ENCODE results near the gene IFITM5. TPM values are rescaled to one million over a fixed set of nuclear protein-coding genes. Genes with fewer than 3 reads are reported as not detected.
"Not testable (repeated sequence)": the region's sequence is repeated elsewhere in the genome, so short reads cannot be mapped to it uniquely, and the experiment has no call there.

IFITM5 gene
- total and polyA plus RNA-seq, 2 of the 8 experiments (the other 6 are each of a cell fraction or from before 2014, with no cell fraction given): not detected

- TF ChIP-seq SAP30 (IDR thresholded peaks at IDR 0.05; ENCODE audit: insufficient read depth, insufficient replicate concordance, low read length): no peak
- no peak for TF ChIP-seq EP300 (IDR thresholded peaks at IDR 0.05; ENCODE audit: borderline replicate concordance in 1 of 2, low read depth in 2 of 2, low read length in 2 of 2)
- TF ChIP-seq, protein P1, sequence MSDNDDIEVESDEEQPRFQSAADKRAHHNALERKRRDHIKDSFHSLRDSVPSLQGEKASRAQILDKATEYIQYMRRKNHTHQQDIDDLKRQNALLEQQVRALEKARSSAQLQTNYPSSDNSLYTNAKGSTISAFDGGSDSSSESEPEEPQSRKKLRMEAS (IDR thresholded peaks at IDR 0.05): peak; percentile 92
- TF ChIP-seq GABPA (IDR thresholded peaks at IDR 0.05; ENCODE audit: borderline replicate concordance, insufficient read depth, low read length): no peak
Observed at GRCh38 chr11:287821-288477, 11.4 kb downstream of the IFITM5 start (continued).

GRCh38 chr11:286977-287820 is 12.1 kb downstream of the IFITM5 start:
- peak overlapping the region; percentile 48 for H3K18ac ChIP-seq (ENCODE audit: extremely low read depth, low read length)
- peak overlapping the region; percentile 72; the same call in 1 of the 2 replicates for H2BK20ac ChIP-seq (ENCODE audit: low read length)
- H2BK120ac ChIP-seq (replicated peaks; ENCODE audit: low read depth, low read length); H3K27ac ChIP-seq (ENCODE audit: low read depth, low read length); H2AFZ ChIP-seq (ENCODE audit: low read length); H4K20me1 ChIP-seq (replicated peaks in 1 of 2; ENCODE audit: control insufficient read depth in 1 of 2, insufficient read depth in 2 of 2, low read length in 2 of 2); H3K23ac ChIP-seq (ENCODE audit: insufficient read length); H3K4ac ChIP-seq (replicated peaks; ENCODE audit: insufficient read length, low read depth, low read length); H3K56ac ChIP-seq (replicated peaks; ENCODE audit: insufficient read length, low read depth, low read length); H3K36me3 ChIP-seq (ENCODE audit: control insufficient read depth in 2 of 4, insufficient read depth in 4 of 4, low read length in 3 of 4); H3K14ac ChIP-seq (ENCODE audit: insufficient read length); H3K9ac ChIP-seq (replicated peaks in 1 of 4; ENCODE audit: extremely low read depth in 1 of 4, low read depth in 3 of 4, low read length in 3 of 4); H2BK5ac ChIP-seq (ENCODE audit: low read depth, low read length); H4K8ac ChIP-seq (ENCODE audit: extremely low read depth, insufficient read depth, low read length); H3K79me2 ChIP-seq (ENCODE audit: control insufficient read depth in 1 of 2, insufficient read depth in 2 of 2, low read length in 2 of 2); H3K23me2 ChIP-seq (ENCODE audit: low read depth, low read length); H3K9me3 ChIP-seq (ENCODE audit: insufficient read depth in 2 of 2, low read depth in 1 of 2, low read length in 1 of 2); H4K91ac ChIP-seq (replicated peaks; ENCODE audit: insufficient read length, low read length); H3K4me3 ChIP-seq (ENCODE audit: extremely low read depth in 1 of 4, insufficient read depth in 2 of 4, low read depth in 3 of 4, low read length in 4 of 4); H3K79me1 ChIP-seq (ENCODE audit: low read depth, low read length); H4K5ac ChIP-seq (ENCODE audit: insufficient read length, low read depth, low read length); FAIRE-seq: not testable (repeated sequence)
- DNase-seq (ENCODE audit: low read depth in 1 of 2, low spot score in 2 of 2): peak in 1 of 2 experiments; percentile 48
- H3K4me2 ChIP-seq (ENCODE audit: insufficient read depth in 1 of 2, low read depth in 2 of 2, low read length in 2 of 2): peak overlapping the region in 1 of 2 experiments; percentile 84; a peak in 1 of 4 replicates
- peak overlapping the region; percentile 53; the same call in 1 of the 2 replicates for H2AK5ac ChIP-seq (ENCODE audit: low read depth, low read length)
- H2BK15ac ChIP-seq (ENCODE audit: low read length): 0 out of 2 replicates have a peak overlapping the region, but pooled peaks have one; percentile 61
- H3K27me3 ChIP-seq (replicated peaks in 1 of 4; ENCODE audit: control insufficient read depth in 3 of 4, extremely low read depth in 1 of 4, insufficient read depth in 3 of 4, low read length in 3 of 4): peaks cover 5 to 16% (median 13%) of the 10 kb centered on the region in 4 experiments; a peak in 6 of 7 replicates
- POLR2A ChIA-PET (ENCODE audit: partially characterized antibody): interaction anchor here (0.6 to 7.7 kb wide), 8 partner anchors 8 to 76 kb away, joined by 3 to 51 read pairs (median 6); partner anchors contain the start of genes IFITM2 and IFITM5
- H3K4me1 ChIP-seq (replicated peaks in 1 of 4; ENCODE audit: control insufficient read depth in 3 of 4, insufficient read depth in 4 of 4, low read length in 3 of 4): peaks cover 0 to 41% (median 31%) of the 10 kb centered on the region in 4 experiments; a peak in 6 of 7 replicates
- CTCF ChIA-PET (ENCODE audit: partially characterized antibody): interaction anchor here (0.6 to 3.9 kb wide), 7 partner anchors 15 to 75 kb away, joined by 3 to 30 read pairs (median 3); no protein-coding TSS in a partner anchor
- WGBS, 2 experiments (ENCODE audit: extremely low coverage in 1 of 2, insufficient coverage in 1 of 2, insufficient read length in 1 of 2, insufficient replicate concordance in 2 of 2, low coverage in 1 of 2, low lambda C conversion rate in 2 of 2, missing lambda C conversion rate in 1 of 2): 93% methylated on average over 25 of the region's 27 CpGs; no CpG with 5 or more reads in 1 of the 2 experiments
- peak overlapping the region; percentile 80; the same call in 1 of the 2 replicates for H2BK12ac ChIP-seq (ENCODE audit: low read depth, low read length)
